ENCODE results near the gene COL8A2.

GRCh38 chr1:36114371-36114770 lies 10.7 kb downstream of the COL8A2 start:
- no peak for TF ChIP-seq NFE2L1 (CRISPR knock-in tag; IDR thresholded peaks at IDR 0.05)
- TF ChIP-seq RELA (CRISPR knock-in tag; IDR thresholded peaks at IDR 0.05; ENCODE audit: borderline replicate concordance): no peak
